Type B pancreatic cell (in vitro differentiated cells): ENCODE measurements around the gene DHX15. TPM values are rescaled to one million over a fixed set of nuclear protein-coding genes. Genes with fewer than 3 reads are reported as not detected.
A peak's percentile ranks its signal among the peaks of the same experiment; 100 is the strongest.

Experiments
- DNase-seq: peaks from one replicate; pipeline ENCODE4 v3.0.0; 2021; ENCODE audit warnings: mixed read lengths; ENCODE audit not compliant: unreplicated experiment; ENCODE audit errors: extremely low spot score
- H3K27ac Mint-ChIP-seq: 2 replicates; pipeline ENCODE4 v1.8.0; 2021; ENCODE audit warnings: mild to moderate bottlenecking, mixed read lengths
- H3K27me3 Mint-ChIP-seq: 2 replicates; pipeline ENCODE4 v1.8.0; 2021; ENCODE audit warnings: mixed read lengths
- H3K36me3 Mint-ChIP-seq: 2 replicates; pipeline ENCODE4 v1.8.0; 2021; ENCODE audit warnings: mixed read lengths
- H3K4me1 Mint-ChIP-seq: one replicate; pipeline ENCODE4 v1.8.0; 2021; ENCODE audit warnings: mixed read lengths; ENCODE audit not compliant: unreplicated experiment
- H3K4me3 Mint-ChIP-seq: 2 replicates; pipeline ENCODE4 v1.8.0; 2021; ENCODE audit warnings: mild to moderate bottlenecking, mixed read lengths
- H3K9me3 Mint-ChIP-seq: 2 replicates; pipeline ENCODE4 v1.8.0; 2021; ENCODE audit warnings: mixed read lengths
- CTCF ChIP-seq: fragments of 200-600 bp; sonication (generic); conservative IDR thresholded peaks from 2 replicates; pipeline ENCODE4 v1.5.0; 2021; ENCODE audit warnings: antibody characterized with exemption, mild to moderate bottlenecking
- total RNA-seq: library from RNA; stranded (reverse); gene quantifications from 2 replicates; pipeline ENCODE4 v1.2.1, GENCODE V29; 2021; ENCODE audit warnings: low replicate concordance

DHX15 gene
- total RNA-seq, 1 donor from 2014 or later, result 165 TPM

- Mint-ChIP-seq H3K4me3 (no peak overlapping the region), H3K9me3 (no peaks in the 10 kb centered on the region), H3K27ac (no peak overlapping the region), H3K36me3 (peaks cover 19% of the 10 kb centered on the region), H3K27me3 (no peaks in the 10 kb centered on the region), H3K4me1 (peaks cover 9% of the 10 kb centered on the region)
- TF ChIP-seq CTCF, result no peak
- DNase-seq, result no peak
Measured at GRCh38 chr4:24515698-24516097, 68.7 kb downstream of the DHX15 start.

- Mint-ChIP-seq H3K9me3 (no peaks in the 10 kb centered on the region), H3K36me3 (peaks cover 19% of the 10 kb centered on the region), H3K27me3 (no peaks in the 10 kb centered on the region), H3K4me3 (no peak overlapping the region), H3K27ac (no peak overlapping the region), H3K4me1 (peaks cover 6% of the 10 kb centered on the region)
- TF ChIP-seq CTCF, result peak; percentile 38
- DNase-seq, result no peak
Measured at GRCh38 chr4:24514808-24515207, 69.5 kb downstream of the DHX15 start.

GRCh38 chr4:24513718-24514117, 70.6 kb downstream of the DHX15 start:
- no peaks in the 10 kb centered on the region for H3K9me3 Mint-ChIP-seq
- no peak overlapping the region for H3K4me3 Mint-ChIP-seq
- no peaks in the 10 kb centered on the region for H3K4me1 Mint-ChIP-seq
- no peak for DNase-seq
- no peak for TF ChIP-seq CTCF
- no peak overlapping the region for H3K27ac Mint-ChIP-seq
- H3K27me3 Mint-ChIP-seq, result no peaks in the 10 kb centered on the region
- H3K36me3 Mint-ChIP-seq, result peaks cover 23% of the 10 kb centered on the region

GRCh38 chr4:24511371-24512063, 72.8 kb downstream of the DHX15 start:
- TF ChIP-seq CTCF, result no peak
- Mint-ChIP-seq H3K27me3 (no peaks in the 10 kb centered on the region), H3K9me3 (no peaks in the 10 kb centered on the region), H3K27ac (no peak overlapping the region), H3K4me3 (no peak overlapping the region), H3K36me3 (peaks cover 15% of the 10 kb centered on the region), H3K4me1 (no peaks in the 10 kb centered on the region)
- no peak for DNase-seq

- no peaks in the 10 kb centered on the region for H3K9me3 Mint-ChIP-seq
- no peaks in the 10 kb centered on the region for H3K4me1 Mint-ChIP-seq
- H3K27ac Mint-ChIP-seq, result no peak overlapping the region
- peaks cover 6% of the 10 kb centered on the region for H3K27me3 Mint-ChIP-seq
- no peak for TF ChIP-seq CTCF
- H3K4me3 Mint-ChIP-seq, result no peak overlapping the region
- H3K36me3 Mint-ChIP-seq, result peaks cover 11% of the 10 kb centered on the region
- DNase-seq, result no peak
Measured at GRCh38 chr4:24510091-24510490, 74.3 kb downstream of the DHX15 start.

- TF ChIP-seq CTCF, result no peak
- Mint-ChIP-seq H3K27me3 (peaks cover 15% of the 10 kb centered on the region), H3K4me1 (no peaks in the 10 kb centered on the region)
Measured at GRCh38 chr4:24508541-24508940, 75.8 kb downstream of the DHX15 start.

More at GRCh38 chr4:24508541-24508940, 75.8 kb downstream of the DHX15 start:
- Mint-ChIP-seq H3K36me3 (peaks cover 6% of the 10 kb centered on the region), H3K4me3 (no peak overlapping the region), H3K27ac (no peak overlapping the region), H3K9me3 (no peaks in the 10 kb centered on the region)
- no peak for DNase-seq
